K562 treated with DMSO at 1 percent for 24 hours (cell line): ENCODE data around the gene STK4. TPM values are rescaled to one million over a fixed set of nuclear protein-coding genes. Genes with fewer than 3 reads are reported as not detected.

Source experiments
- total RNA-seq: library from RNA; unstranded; fragments of 300-600 nt; gene quantifications from 2 replicates; pipeline ENCODE4 v1.2.3, GENCODE V29; 2022; ENCODE audit warnings: low read depth; ENCODE audit not compliant: insufficient read depth

STK4 gene
- 15.9 and 17.5 TPM in 2 replicates for total RNA-seq

GRCh38 chr20:44966030-44966961 lies at the start of gene STK4:
TSS of gene STK4 (plus strand) at chr20:44966512. CDS start at chr20:44966569, 57 bp downstream.

GRCh38 chr20:44960103-44960852 lies 6.0 kb upstream of the STK4 start, which contains the start of gene TOMM34:
TSS of gene TOMM34 (minus strand) at chr20:44960397. CDS start at chr20:44960333, 64 bp downstream.

GRCh38 chr20:45100563-45101245 lies 134.4 kb downstream of the STK4 start, which contains the start of gene KCNS1:
TSS of gene KCNS1 (minus strand) at chr20:45101127. CDS start at chr20:45099236, 1,891 bp downstream.

GRCh38 chr20:45114465-45115385 lies 148.4 kb downstream of the STK4 start, which contains the start of gene WFDC5:
TSS of gene WFDC5 (minus strand) at chr20:45115174. CDS start at chr20:45115083, 91 bp downstream.

GRCh38 chr20:45124365-45124764 lies 158.1 kb downstream of the STK4 start, which contains the start of gene WFDC12:
TSS of gene WFDC12 (minus strand) at chr20:45124465. CDS start at chr20:45124447, 18 bp downstream.

Other genes with a start within 250 kb of the STK4 start
- 0.64 and 1.0 TPM in 2 replicates for gene KCNK15, start 220.6 kb upstream of the STK4 start, total RNA-seq
- not detected in 2 replicates for gene RIMS4, start 156.0 kb upstream of the STK4 start, total RNA-seq
- 87.3 and 99.6 TPM in 2 replicates for gene YWHAB, start 80.8 kb upstream of the STK4 start, total RNA-seq
- 44.2 and 63.9 TPM in 2 replicates for gene PABPC1L, start 56.5 kb upstream of the STK4 start, total RNA-seq
- gene TOMM34, start 6.1 kb upstream of the STK4 start, total RNA-seq: 49.1 and 51.5 TPM in 2 replicates
- not detected in 2 replicates for gene KCNS1, start 134.6 kb downstream of the STK4 start, total RNA-seq
- gene WFDC5, start 148.7 kb downstream of the STK4 start, total RNA-seq: not detected in 2 replicates
- not detected in 2 replicates for gene WFDC12, start 158.0 kb downstream of the STK4 start, total RNA-seq
- not detected in 2 replicates for gene PI3, start 208.4 kb downstream of the STK4 start, total RNA-seq
- not detected in 2 replicates for gene SEMG1, start 240.5 kb downstream of the STK4 start, total RNA-seq